Prostate gland (tissue), 2 donors: ENCODE results near the gene MYOZ3.

Source experiments
- POLR2A ChIP-seq: fragments of 450-650 bp; IDR thresholded peaks from one replicate; pipeline ENCODE4 v1.6.1; 2016; ENCODE audit warnings: antibody characterized with exemption, mild to moderate bottlenecking
- POLR2AphosphoS5 ChIP-seq: sonication (generic); formaldehyde crosslinking; IDR thresholded peaks from one replicate; pipeline ENCODE4 v1.6.1; 2017; ENCODE audit warnings: antibody characterized with exemption
- TF ChIP-seq, protein P1 (sequence below), 4 experiments: fragments of 200-600 bp in 2 of 4; fragments of 450-650 bp in 2 of 4; sonication (generic) in 2 of 4; IDR thresholded peaks; 1 replicate in 3 of 4; 2 replicates in 1 of 4; pipeline ENCODE4 v1.5.1; 2016 to 2019; ENCODE audit warnings: antibody characterized with exemption in 4 of 4, mild to moderate bottlenecking in 2 of 4, moderate library complexity in 2 of 4

DNA sequence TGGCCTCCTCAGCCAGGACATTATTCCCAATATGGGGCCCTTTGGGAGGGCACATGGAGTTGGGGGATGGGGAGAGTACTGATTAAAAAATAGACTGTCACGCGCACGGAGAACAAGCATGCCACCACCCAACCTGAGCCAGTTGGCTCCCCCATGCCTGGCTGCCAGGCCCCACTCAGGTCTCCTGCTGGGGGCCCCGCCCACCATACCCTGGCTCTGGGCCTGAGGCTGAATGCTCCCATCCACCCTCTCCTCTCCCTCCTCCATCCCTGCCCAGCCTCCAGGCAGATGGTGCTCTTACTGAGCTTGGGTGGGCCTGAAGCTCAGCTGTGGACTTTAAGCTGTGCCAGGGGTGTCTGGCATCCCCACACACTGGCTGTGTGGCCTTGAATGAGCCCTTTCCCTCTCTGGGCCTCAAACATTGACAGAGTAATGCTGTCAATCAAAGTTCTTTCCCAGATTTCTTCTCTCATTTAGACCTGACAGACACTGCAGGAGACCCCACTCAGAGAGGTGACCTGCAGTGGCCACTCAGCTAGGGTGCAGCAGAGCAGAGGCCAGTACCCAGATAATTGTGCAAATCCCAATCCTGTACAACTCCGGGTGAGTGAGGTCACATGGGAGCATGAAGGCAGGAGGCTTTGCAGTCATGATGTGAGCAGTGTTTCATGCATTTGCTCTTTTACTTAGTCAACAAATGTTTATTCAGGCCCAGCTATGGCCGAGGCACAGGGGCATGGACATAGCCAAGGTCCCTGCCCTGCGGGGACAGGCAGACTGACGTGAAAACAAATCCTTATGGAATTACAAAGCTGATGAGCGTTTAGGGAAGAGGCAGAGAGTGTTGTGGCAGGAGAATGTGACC is 30.4 kb upstream of the MYOZ3 start:
- no peak for TF ChIP-seq POLR2A
- no peak for TF ChIP-seq POLR2AphosphoS5
- TF ChIP-seq, protein P1, sequence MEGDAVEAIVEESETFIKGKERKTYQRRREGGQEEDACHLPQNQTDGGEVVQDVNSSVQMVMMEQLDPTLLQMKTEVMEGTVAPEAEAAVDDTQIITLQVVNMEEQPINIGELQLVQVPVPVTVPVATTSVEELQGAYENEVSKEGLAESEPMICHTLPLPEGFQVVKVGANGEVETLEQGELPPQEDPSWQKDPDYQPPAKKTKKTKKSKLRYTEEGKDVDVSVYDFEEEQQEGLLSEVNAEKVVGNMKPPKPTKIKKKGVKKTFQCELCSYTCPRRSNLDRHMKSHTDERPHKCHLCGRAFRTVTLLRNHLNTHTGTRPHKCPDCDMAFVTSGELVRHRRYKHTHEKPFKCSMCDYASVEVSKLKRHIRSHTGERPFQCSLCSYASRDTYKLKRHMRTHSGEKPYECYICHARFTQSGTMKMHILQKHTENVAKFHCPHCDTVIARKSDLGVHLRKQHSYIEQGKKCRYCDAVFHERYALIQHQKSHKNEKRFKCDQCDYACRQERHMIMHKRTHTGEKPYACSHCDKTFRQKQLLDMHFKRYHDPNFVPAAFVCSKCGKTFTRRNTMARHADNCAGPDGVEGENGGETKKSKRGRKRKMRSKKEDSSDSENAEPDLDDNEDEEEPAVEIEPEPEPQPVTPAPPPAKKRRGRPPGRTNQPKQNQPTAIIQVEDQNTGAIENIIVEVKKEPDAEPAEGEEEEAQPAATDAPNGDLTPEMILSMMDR (IDR thresholded peaks at IDR 0.05): no peak
